OCI-LY3 (cell line): ENCODE results near the gene HADH.

ENCODE experiments used
- EZH2phosphoT487 ChIP-seq: fragments of 200-600 bp; shearing (Covaris generic); IDR thresholded peaks from 2 replicates; pipeline ENCODE4 v1.6.1; 2018; ENCODE audit warnings: antibody characterized with exemption, mixed run types, low read depth
- TF ChIP-seq, protein P1 (sequence below): fragments of 200-600, 300-600 bp; sonication (generic); IDR thresholded peaks from 2 replicates; pipeline ENCODE4 v1.5.1; 2014; ENCODE audit warnings: antibody characterized with exemption, low read length, low read depth

DNA sequence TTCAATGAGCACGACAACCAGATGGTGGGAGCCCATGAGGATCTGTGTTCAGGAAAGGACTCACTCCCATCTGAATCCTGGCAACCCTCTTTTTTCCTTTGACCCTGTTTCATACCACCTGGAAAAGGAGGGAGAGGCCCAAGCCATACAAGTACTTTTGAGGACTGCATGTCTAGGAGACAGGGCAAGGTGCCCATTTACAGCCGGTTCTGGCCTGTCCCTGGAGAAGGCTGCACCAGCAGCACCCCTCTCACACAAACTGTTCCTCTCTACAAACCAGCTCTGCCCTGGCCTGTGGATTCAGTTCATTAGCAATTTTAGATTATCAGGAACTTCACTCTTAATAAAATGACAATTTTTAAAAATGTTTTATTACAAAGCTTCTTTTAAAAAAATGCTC is 57.5 kb downstream of the HADH start:
- TF ChIP-seq, protein P1, sequence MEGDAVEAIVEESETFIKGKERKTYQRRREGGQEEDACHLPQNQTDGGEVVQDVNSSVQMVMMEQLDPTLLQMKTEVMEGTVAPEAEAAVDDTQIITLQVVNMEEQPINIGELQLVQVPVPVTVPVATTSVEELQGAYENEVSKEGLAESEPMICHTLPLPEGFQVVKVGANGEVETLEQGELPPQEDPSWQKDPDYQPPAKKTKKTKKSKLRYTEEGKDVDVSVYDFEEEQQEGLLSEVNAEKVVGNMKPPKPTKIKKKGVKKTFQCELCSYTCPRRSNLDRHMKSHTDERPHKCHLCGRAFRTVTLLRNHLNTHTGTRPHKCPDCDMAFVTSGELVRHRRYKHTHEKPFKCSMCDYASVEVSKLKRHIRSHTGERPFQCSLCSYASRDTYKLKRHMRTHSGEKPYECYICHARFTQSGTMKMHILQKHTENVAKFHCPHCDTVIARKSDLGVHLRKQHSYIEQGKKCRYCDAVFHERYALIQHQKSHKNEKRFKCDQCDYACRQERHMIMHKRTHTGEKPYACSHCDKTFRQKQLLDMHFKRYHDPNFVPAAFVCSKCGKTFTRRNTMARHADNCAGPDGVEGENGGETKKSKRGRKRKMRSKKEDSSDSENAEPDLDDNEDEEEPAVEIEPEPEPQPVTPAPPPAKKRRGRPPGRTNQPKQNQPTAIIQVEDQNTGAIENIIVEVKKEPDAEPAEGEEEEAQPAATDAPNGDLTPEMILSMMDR, result no peak
- TF ChIP-seq EZH2phosphoT487, result no peak
